Endothelial cell of umbilical vein (primary cell): Measurements from ENCODE around the gene GPR146. TPM values are rescaled to one million over a fixed set of nuclear protein-coding genes. Genes with fewer than 3 reads are reported as not detected.

Source experiments
- BruUV-seq: library from RNA; stranded (reverse); fragments of 400-500 nt; replicated peaks from 2 replicates; lab custom pipeline; 2021; lab: Mats Ljungman, UMichigan
- CTCF ChIA-PET: fragments of 300-600, 350-600 bp; sonication (Branson Sonifier 250); formaldehyde crosslinking; loops from one replicate; lab custom pipeline; 2021; ENCODE audit warnings: antibody characterized with exemption, inconsistent platforms; lab: Charles Lee
- POLR2A ChIA-PET: fragments of 300-600, 350-600 bp; sonication (Branson Sonifier 250); formaldehyde crosslinking; loops from one replicate; lab custom pipeline; 2021; ENCODE audit warnings: antibody characterized with exemption, inconsistent platforms; lab: Charles Lee
- DNase-seq: peaks from one replicate; pipeline ENCODE4 v3.0.0-alpha.2; 2011; ENCODE audit warnings: low read depth, low spot score
- FAIRE-seq: peaks from 2 replicates; lab custom pipeline; 2011; peaks lifted over from hg19 to GRCh38; lab: Jason Lieb, UNC
- H2AFZ ChIP-seq: 2 replicates; pipeline ENCODE4 v1.6.0; 2012; ENCODE audit warnings: low read depth, low read length, control low read depth, inconsistent platforms
- H3K27ac ChIP-seq: 2 replicates; pipeline ENCODE4 v1.5.1; 2011; ENCODE audit warnings: low read depth, mild to moderate bottlenecking, control low read depth, low read length, moderate library complexity; ENCODE audit not compliant: insufficient read depth
- H3K27me3 ChIP-seq, 2 experiments: 2 replicates each; pipeline versions ENCODE4 v1.6.0 to v1.6.1; 2011; ENCODE audit warnings: low read length in 2 of 2, mixed read lengths in 1 of 2; ENCODE audit not compliant: control insufficient read depth in 2 of 2, insufficient read depth in 2 of 2
- H3K36me3 ChIP-seq, 2 experiments: 2 replicates in 1 of 2; 3 replicates in 1 of 2; pipeline ENCODE4 v1.5.1; 2011; ENCODE audit warnings: low read length in 2 of 2, mild to moderate bottlenecking in 1 of 2, moderate library complexity in 1 of 2; ENCODE audit not compliant: control insufficient read depth in 2 of 2, insufficient read depth in 2 of 2; ENCODE audit errors: extremely low read depth in 1 of 2
- H3K4me1 ChIP-seq: 3 replicates; pipeline ENCODE4 v1.5.1; 2011; ENCODE audit warnings: mild to moderate bottlenecking, low read length; ENCODE audit not compliant: control insufficient read depth, insufficient read depth; ENCODE audit errors: extremely low read depth
- H3K4me2 ChIP-seq: 2 replicates; pipeline ENCODE4 v1.6.1; 2011; ENCODE audit warnings: low read length, control low read depth, mixed read lengths; ENCODE audit not compliant: insufficient read depth
- H3K4me3 ChIP-seq, 3 experiments: fragments of 200-600 bp in 1 of 3; sonication (generic), shearing (Covaris generic) in 1 of 3; replicated peaks in 1 of 3; 2 replicates each; pipeline ENCODE4 v1.5.1; 2011 to 2016; ENCODE audit warnings: control low read depth in 3 of 3, low read length in 3 of 3, mild to moderate bottlenecking in 2 of 3, inconsistent platforms in 1 of 3, low read depth in 1 of 3, moderate library complexity in 1 of 3; ENCODE audit not compliant: insufficient read depth in 1 of 3
- H3K79me2 ChIP-seq: 2 replicates; pipeline ENCODE4 v1.6.0; 2012; ENCODE audit warnings: low read length, inconsistent platforms; ENCODE audit not compliant: control insufficient read depth, insufficient read depth
- H3K9ac ChIP-seq: replicated peaks from 2 replicates; pipeline ENCODE3; 2011; ENCODE audit warnings: low read length, control low read depth; ENCODE audit not compliant: insufficient read depth; ENCODE audit errors: extremely low read depth
- H3K9me1 ChIP-seq: replicated peaks from 3 replicates; pipeline ENCODE4 v1.6.0; 2011; ENCODE audit warnings: mild to moderate bottlenecking, low read length; ENCODE audit not compliant: control insufficient read depth, insufficient read depth; ENCODE audit errors: extremely low read depth
- H3K9me3 ChIP-seq: replicated peaks from 2 replicates; pipeline ENCODE4 v1.5.1; 2012; ENCODE audit warnings: low read length, inconsistent platforms; ENCODE audit not compliant: control insufficient read depth, insufficient read depth
- H4K20me1 ChIP-seq: replicated peaks from 2 replicates; pipeline ENCODE3; 2011; ENCODE audit warnings: mild to moderate bottlenecking, low read length; ENCODE audit not compliant: control insufficient read depth, insufficient read depth; ENCODE audit errors: extremely low read depth
- CTCF ChIP-seq, 2 donors: IDR thresholded peaks; 1 replicate in 1 of 2; 2 replicates in 1 of 2; pipeline ENCODE4 v1.5.1; 2011; ENCODE audit warnings: low read length in 2 of 2, mild to moderate bottlenecking in 2 of 2, moderate library complexity in 2 of 2, control low read depth in 1 of 2, inconsistent platforms in 1 of 2, low read depth in 1 of 2; ENCODE audit not compliant: insufficient read depth in 1 of 2; ENCODE audit errors: extremely low read depth in 1 of 2
- EZH2 ChIP-seq: IDR thresholded peaks from 2 replicates; pipeline ENCODE4 v1.6.1; 2012; ENCODE audit warnings: borderline replicate concordance, low read depth, mild to moderate bottlenecking, moderate library complexity, low read length, inconsistent platforms; ENCODE audit not compliant: severe bottlenecking
- FOS ChIP-seq: IDR thresholded peaks from 2 replicates; pipeline ENCODE4 v1.6.1; 2011; ENCODE audit warnings: mild to moderate bottlenecking, low read length, moderate library complexity, borderline replicate concordance; ENCODE audit not compliant: insufficient read depth
- GATA2 ChIP-seq: IDR thresholded peaks from 2 replicates; pipeline ENCODE4 v1.7.0; 2011; ENCODE audit warnings: low read depth, mild to moderate bottlenecking, moderate library complexity, mixed read lengths, low read length; ENCODE audit not compliant: insufficient read length, insufficient read depth
- JUN ChIP-seq: IDR thresholded peaks from 2 replicates; pipeline ENCODE4 v1.6.1; 2011; ENCODE audit warnings: borderline replicate concordance, low read depth; ENCODE audit not compliant: insufficient read length, insufficient read depth
- MAX ChIP-seq: IDR thresholded peaks from 2 replicates; pipeline ENCODE4 v1.6.1; 2011; ENCODE audit not compliant: insufficient read depth, insufficient read length
- MYC ChIP-seq: IDR thresholded peaks from one replicate; pipeline ENCODE4 v1.6.1; 2011; ENCODE audit warnings: mild to moderate bottlenecking, low read depth, low read length
- POLR2A ChIP-seq: IDR thresholded peaks from 2 replicates; pipeline ENCODE4 v1.6.1; 2012; ENCODE audit warnings: low read depth, mild to moderate bottlenecking, control low read depth, low read length
- POLR2AphosphoS5 ChIP-seq: IDR thresholded peaks from 2 replicates; pipeline ENCODE4 v1.6.1; 2012; ENCODE audit warnings: low read depth, mild to moderate bottlenecking, control low read depth, low read length, moderate library complexity; ENCODE audit not compliant: insufficient read depth
- dilution Hi-C: fragments of 300-500 bp; cut with MboI; formaldehyde crosslinking; loops from one replicate; pipeline ENCODE4 v1.15.0; 2019; ENCODE audit warnings: low sequenced_read_pairs; ENCODE audit not compliant: extremely low pct_ligation_motif_present
- intact Hi-C: fragments of 100-400 bp; cut with micrococcal nuclease; formaldehyde crosslinking; loops from one replicate; pipeline ENCODE4 v1.10.0; 2022
- polyA plus RNA-seq, 4 experiments: library from polyadenylated mRNA; depleted of rRNA in 3 of 4; stranded (reverse) in 3 of 4; unstranded in 1 of 4; fragments of >200 nt; gene quantifications; 2 replicates each; pipeline versions ENCODE4 v1.2.1 to v1.2.3, GENCODE V29; 2011 to 2012; ENCODE audit warnings: missing spikeins in 1 of 4
- total RNA-seq: library from RNA; stranded (reverse); gene quantifications from 2 replicates; pipeline ENCODE4 v1.2.3, GENCODE V29; 2021

GPR146 gene
- total and polyA plus RNA-seq, 2 donors (not counting 3 experiments of a cell fraction or from before 2014, with no cell fraction given) = 18.5 to 44.8 TPM

GRCh38 chr7:1056785-1057410 is 12.6 kb downstream of the GPR146 start:
- POLR2A ChIA-PET = no interaction called here
- no TSS peak for BruUV-seq
- TF ChIP-seq MAX = no peak
- no peak for TF ChIP-seq GATA2
- no peak for TF ChIP-seq CTCF (IDR thresholded peaks at IDR 0.05; ENCODE audit: extremely low read depth in 1 of 2, insufficient read depth in 1 of 2, low read depth in 1 of 2, low read length in 2 of 2)
- TF ChIP-seq POLR2AphosphoS5 = no peak
- no peak for TF ChIP-seq FOS
- no peak for TF ChIP-seq JUN
- TF ChIP-seq POLR2A = no peak
- TF ChIP-seq EZH2 = no peak
- no peak for TF ChIP-seq MYC

More at GRCh38 chr7:1056785-1057410, 12.6 kb downstream of the GPR146 start:
- CTCF ChIA-PET = interaction anchor here (1.0 to 3.9 kb wide), 5 partner anchors 9 to 64 kb away, joined by 3 to 21 read pairs (median 10); partner anchors contain the start of gene GPR146
- Histone ChIP-seq H3K27me3 (no peaks in the 10 kb centered on the region), H4K20me1 (no peaks in the 10 kb centered on the region), H3K4me1 (peaks cover 53% of the 10 kb centered on the region), H3K9me3 (no peaks in the 10 kb centered on the region), H2AFZ (no peak overlapping the region), H3K36me3 (peaks cover 0 to 10% of the 10 kb centered on the region in 2 experiments), H3K4me3 (no peak overlapping the region), H3K9ac (no peak overlapping the region), H3K9me1 (no peaks in the 10 kb centered on the region), H3K4me2 (no peak overlapping the region), H3K79me2 (no peaks in the 10 kb centered on the region), H3K27ac (no peak overlapping the region)
- dilution Hi-C loops = no loop called here
- DNase-seq (no peak), FAIRE-seq (no peak)
- intact Hi-C loops = no loop called here
